CD4-positive, alpha-beta T cell treated with Interleukin-21 for 1 hour (primary cell): Measurements from ENCODE around the gene SERPINA9.

Experiments used
- DNase-seq: peaks from one replicate; pipeline ENCODE4 v3.0.0-alpha.2; 2020

SERPINA9 gene

DNA sequence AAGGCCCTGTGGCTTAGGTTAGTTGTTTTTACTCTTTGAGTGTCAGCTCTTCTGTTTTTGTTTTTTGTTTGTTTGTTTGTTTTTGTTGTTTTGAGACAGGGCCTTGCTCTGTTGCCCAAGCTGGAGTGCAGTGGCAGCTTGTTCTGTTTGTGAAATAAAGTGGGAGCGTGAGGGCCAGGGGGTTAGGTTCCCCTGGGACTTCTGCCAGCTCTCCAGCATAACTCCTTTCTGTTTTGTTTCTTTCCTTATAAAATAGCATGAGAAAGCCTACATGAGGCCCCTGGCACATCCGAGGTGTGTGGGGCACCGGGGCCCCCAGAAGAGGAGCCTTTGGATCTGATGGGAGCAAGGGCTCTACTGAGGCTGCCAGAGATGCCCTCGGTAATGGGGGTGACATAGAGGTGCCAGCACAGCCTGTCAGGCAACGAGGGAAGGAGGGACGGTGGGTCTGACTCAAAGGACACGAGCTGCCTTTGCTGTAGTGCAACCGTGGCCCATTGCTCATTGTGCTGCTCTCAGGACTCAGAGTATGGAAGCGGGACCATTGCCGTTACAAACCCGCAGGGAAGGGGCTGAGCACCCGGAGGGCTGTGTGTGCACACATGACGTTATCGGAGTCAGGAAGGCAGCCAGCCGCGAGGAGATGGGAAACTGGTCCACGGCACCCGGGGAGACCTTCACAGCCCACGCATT lies 14.3 kb downstream of the SERPINA9 start:
- no peak for DNase-seq

DNA sequence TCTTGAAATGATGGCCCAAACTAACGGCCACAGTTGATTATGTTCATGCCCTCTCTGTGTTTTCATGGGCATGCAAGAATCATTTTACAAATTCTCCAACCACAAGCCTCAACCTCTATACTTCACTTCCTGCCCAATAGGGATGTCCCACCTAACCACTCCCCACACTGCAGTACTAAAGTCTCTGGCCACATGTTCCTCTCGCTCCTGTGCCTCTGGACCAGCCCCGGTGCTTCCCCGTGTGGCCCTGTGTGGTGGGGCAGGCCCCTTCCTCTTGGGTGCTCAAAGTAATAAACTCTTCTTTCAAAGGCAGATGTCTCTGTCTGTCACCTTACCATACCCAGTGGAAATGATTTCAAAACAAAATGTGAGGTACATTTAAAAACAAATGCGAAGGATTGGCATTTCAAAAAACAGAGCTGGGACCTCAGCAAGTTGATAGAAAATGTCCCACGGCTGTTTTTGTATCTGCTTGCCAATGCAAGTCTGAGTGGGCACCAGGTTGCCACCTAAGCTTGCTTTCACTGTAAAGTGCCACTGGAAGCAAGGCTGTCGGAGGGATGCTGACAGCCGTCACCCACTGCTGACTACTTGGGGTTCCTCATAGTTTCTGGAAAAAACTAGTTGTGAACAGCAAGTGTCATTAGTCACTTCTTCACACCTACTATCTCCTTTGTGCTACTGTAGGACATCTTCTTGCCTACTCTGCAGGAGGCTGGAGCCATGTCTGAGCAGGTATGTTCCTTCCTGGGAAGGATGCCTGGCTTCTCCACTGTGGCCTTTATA lies 15.2 kb downstream of the SERPINA9 start:
- no peak for DNase-seq

DNA sequence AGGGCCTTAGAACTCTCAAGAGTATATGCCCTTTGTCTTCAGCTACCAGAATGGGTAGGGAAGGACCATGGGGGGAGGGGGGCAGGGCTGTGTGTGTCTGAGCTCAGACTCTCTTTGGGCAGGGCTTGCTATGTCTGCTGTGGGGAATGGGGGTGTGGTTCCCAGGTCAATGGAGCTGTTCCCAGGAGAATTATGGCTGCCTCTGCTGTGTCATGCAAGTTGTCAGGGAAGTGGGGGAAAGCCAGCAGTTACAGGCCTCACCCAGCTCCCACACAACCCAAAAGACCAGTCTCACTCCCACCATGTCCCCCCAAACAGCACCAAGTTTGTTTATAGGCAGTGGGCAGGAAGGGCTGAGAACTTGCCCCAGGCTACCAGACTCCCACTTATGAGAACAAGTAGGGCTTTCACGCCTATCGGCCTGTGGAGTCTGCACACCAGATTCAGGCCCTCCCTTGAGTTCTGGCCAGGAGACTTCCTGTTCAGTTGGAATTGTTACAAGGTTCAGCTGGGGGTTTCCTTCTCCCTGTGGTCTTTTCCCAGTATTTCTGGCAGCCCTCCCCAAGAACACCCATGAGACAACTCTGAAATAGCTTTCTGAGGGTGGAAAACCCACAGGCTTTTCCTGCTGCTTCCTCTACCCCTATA lies 17.3 kb downstream of the SERPINA9 start:
- DNase-seq, result no peak

DNA sequence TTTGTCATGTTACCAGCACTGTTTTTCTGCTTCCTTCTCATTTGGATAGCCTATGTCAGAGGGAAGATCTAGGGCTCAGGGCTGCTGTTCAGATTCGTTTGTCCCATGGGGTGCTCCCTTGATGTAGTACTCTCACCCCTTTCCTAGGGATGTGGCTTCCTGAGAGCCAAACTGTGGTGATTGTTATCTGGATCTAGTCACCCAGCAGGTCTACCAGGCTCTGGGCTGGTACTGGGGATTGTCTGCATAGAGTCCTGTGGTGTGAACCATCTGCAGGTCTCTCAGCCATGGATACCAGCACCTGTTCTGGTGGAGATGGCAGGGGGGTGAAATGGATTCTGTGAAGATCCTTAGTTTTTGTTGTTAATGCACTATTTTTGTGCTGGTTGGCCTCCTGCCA lies 17.9 kb downstream of the SERPINA9 start:
- no peak for DNase-seq

DNA sequence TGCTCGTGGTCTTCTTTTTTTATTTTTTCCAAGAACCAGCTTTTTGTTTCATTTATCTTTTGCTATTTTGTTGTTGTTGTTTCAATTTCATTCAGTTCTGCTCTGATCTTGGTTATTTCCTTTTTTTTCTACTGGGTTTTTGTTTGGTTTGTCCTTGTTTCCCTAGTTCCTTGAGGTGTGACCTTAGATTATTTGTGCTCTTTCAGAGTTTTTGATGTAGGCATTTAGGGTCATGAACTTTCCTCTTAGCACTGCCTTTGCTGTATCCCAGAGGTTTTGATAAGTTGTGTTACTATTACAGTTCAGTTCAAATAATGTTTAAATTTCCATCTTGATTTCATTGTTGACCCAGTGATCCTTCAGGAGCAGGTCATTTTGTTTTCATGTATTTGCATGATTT lies 20.1 kb downstream of the SERPINA9 start:
- DNase-seq, result no peak

DNA sequence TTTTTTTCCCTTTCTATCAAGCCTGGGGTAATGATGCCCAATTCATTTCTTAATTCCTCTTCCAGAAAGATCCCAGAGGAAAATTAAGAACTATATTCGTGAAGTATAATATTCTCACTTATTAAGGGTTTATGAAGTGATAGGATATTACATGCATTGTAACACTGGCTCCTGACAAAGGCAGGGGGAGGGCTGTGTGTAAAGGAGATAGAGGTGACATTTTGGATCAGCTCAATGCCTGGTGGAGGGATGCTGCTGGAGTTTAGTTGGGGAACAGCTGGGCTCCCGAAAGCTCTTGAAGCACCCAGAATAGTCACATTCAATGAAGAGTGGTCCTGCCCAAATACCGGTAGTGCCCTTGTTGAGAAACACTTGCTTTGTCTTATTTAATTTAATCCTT lies 24.2 kb downstream of the SERPINA9 start:
- DNase-seq, result no peak

DNA sequence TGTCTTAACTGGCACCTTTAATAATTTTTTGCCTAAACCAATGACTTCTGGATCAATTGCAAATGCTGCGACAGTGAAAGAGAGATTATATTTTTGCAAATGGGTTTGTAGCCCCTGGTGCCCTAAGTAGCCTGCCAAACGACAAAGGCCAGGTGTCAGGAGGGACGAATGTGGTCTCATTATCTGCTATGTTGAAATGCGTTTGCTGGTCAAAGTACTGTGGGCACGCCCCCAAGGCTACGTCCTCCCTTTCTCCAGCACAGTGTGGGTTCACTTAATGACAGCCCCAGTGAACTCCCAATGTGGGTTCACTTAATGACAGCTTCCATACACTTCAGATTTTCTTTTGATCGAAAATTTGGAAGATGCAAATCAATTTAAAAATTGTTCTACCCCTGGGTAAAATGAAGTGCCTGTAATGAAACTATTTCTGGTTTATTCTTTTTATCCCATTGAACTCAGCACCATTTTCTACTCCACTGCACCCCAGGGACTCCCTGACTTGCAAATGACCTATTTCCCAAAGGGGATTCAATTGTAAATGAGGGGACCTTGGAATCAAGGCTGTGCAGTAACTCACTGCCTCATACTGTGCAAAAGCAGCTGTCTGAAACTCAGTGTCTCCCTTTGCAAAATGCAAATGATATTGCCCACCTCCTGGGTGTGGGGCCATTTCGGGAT lies 24.8 kb downstream of the SERPINA9 start:
- DNase-seq, result no peak

DNA sequence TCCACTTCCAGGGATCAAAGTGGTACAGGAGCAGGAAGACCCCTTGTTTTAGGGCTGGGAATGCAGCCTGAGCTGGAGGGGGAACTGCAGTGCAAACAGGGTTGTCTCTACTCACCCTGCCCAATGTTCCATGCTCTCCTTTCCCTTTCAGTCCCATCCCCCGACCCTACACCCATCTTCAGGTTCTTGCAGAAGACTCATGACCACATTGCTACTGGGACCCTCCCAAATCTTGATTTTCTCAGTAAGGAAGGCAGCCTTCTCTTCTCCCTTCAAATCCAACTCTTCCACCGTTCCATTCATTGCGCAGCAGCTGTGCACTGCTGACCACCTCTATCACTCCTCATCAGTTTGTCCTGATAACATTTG lies 25.3 kb downstream of the SERPINA9 start:
- no peak for DNase-seq

DNA sequence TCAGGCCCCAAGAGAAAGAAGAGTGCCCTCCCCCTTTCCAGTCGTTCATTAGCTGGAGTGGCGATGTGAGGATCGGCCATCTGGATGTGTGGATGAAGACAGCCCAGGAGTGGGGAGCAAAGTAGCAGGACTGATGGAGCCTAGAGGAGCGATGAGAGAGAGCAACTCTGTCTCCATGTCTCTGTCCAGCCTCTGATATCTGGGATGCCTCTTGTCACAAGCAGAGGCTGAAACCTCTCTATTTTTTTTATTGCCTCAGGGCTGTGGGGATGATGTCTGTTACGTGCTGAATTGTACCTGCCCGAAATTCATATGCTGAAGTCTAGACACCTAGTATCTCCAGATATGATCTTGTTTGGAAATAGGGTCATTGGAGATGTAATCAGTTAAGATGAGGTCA lies 26.1 kb downstream of the SERPINA9 start:
- no peak for DNase-seq

DNA sequence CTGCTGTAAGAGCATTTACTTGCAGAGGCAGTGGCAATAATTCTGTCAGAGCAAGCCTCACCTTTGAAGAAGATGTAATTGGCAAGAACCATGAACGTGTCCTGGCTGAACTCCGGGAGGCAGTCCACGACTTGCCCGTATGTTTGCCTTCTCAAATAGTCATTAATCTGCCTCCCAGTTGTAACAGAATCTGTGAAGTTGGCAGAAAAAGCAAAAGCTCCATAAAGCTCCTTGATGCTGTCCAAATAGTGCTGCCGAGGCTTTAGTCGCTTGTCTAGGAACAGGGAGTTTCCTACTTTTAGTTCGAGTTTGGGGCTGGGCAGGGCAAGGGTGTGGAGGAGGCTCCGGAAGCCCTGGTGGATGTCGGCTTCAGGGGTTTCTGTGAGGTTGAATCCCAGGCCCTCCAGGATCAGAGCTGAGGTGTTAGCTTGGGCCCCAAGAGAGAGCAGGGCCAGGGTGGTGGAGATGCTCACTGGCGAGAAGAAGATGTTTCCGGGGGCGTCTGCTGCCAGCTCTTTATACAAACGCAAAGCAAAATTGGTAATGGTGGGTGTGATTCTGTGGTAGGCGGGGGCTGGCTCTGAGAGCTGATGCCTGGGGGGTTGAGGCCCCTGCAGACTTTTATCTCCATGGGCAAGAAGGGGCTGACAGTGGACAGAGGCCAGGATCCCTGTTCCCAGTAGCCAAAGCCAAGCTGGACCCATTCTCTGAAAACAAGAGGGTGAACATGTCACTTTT lies 27.8 kb downstream of the SERPINA9 start:
- DNase-seq, result no peak

DNA sequence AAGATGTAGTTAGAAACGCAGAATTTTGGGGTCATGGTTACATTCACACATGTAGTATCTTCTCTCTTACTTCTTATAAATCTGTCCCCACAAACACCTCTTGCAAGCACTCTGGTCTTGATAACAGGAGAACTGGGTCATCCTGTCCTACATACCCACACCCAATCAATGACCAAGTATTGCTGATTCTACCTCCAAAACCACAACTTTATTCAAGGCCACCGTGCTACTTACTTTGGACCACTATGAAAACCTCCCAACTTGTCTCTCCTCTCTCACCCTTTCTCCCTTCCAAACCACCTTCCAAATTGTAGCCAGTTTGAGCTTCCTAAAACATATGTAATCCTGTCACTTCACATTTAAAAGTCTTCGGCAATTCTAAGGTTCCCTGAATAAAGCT lies 28.8 kb downstream of the SERPINA9 start:
- no peak for DNase-seq

DNA sequence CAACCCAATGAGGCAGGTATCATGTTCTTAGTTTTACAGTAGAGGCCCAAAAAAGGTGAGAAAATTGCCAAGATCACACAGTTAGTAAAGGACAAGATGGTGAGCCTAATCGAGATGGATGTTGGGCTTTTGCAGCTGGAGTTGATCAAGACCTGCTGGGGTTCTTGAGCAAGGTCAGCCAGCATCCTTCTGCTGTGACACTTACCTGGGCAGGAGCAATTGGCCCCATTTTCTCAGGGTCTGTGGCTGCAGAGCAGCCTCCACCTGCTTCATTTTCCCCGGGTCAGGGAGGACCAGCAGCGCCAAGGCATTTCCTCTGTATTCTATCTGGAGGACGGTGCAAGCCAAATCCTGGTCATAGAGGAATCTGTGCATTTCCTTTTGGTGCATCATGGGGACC lies 29.9 kb downstream of the SERPINA9 start:
- no peak for DNase-seq

DNA sequence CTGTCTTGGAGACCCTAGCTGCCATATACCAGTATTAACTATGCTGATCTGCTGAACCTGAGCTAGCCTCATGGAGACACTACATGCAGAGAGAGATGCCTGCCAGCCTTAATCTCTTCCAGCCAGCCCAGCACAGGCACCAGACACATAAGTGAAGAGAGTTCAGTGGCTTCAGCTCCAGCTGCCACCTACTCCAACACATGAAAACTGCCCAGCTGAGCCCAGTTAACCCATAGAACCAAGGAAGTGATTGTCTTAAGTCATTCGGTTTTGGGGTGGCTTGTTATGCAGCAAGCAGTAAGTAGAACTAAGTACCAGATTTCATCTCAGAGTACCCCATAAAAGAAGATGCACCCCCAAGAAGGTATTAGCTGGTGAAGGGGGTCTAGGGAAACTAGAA lies 31.0 kb downstream of the SERPINA9 start:
- no peak for DNase-seq

DNA sequence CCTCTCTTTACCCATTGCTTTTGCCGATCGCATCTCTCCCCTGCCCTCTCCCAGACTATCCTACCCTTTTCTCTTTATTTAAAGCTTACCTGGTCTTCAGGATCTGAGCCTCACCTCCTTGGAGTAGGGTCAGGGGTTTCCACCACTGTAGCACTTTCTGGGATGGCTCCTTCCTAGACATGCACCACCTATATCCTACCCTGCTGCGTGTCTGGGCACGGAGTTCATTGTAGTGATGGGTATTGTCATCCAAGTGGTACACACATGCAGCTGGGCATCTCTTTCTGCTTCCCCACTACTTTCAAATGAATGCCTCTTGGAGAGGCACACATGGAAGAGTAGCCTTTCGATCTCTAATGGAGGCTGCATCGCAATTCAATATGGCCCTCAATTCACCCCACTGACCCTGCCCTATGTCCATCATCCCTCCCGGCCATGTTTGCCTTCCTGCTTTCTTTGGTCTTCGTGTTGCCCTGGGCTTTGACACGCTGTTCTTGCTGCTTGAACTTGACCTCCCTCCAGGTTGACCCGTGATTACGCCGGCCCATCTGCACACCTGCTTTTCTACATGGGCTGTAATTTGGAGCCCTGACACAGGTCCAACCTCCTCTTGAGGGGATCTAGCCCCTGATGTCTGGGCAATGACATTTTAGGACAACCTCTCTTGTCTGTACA lies 34.3 kb downstream of the SERPINA9 start:
- DNase-seq, result no peak

DNA sequence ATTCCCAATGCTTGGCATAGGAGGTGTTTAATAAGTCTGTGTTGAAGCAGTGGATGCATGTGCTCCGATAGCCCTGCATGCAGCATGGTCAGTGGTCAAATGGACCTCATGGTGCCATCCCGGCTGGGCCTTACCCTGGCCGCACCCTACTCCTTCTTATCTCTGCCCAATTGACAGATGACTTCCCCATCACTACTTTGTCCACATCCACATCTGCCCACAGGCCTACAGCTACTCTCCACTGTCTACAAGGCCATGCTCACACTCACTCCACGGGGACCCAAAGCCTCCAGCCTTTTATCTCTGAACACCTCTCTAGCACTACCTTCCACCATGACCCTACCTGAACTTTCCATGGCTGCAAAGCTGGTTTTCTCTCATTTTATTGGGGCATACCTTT lies 34.9 kb downstream of the SERPINA9 start:
- DNase-seq, result no peak

DNA sequence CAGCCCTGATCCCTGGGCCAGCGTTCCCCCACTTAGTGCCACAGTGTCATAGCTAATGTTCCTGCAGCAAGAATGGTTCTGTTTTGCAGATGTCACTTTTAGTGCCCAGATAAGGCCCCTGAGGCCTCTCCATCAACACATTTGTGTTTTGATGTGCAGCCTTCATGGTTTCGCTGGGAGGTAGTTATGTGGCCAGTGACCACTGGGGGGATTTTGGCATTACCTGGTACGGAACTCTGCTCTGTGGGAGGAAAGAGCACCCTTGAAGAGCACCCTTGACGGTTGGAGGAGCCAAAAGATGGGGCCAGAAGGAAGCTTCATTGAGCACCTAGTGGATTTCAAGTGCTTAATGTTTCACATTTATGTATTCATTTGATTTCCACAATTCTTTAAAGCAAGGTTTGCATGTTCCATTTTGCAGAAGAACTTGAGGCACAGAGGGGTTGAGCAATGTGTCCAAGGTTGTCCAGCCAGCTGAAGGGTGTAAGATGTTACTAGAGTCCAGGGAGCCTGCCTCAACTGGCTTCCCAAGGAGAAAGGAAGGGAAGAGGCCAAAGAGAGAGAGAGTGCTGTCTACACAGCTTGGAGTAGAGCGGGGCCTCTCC lies 36.4 kb downstream of the SERPINA9 start:
- DNase-seq, result no peak

DNA sequence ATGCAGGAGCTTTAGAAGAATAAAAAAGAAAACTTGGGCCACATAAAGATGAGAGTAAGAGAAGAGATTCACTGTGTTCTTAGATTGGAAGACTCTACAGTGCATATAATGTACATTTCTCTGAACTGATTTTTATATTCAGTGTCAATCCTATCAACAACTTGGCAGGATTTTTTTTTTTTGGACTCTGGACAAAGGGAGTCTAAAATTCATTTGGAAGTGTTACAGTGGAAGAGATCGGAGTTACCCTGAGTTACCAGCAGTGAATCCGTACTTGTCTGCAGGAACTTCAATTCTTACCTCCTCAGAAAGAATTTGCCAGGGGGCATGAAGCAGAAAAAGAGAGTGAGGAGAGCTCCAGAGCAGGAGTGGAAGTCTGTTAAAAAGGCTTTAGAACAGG lies 47.4 kb downstream of the SERPINA9 start:
- DNase-seq, result no peak

DNA sequence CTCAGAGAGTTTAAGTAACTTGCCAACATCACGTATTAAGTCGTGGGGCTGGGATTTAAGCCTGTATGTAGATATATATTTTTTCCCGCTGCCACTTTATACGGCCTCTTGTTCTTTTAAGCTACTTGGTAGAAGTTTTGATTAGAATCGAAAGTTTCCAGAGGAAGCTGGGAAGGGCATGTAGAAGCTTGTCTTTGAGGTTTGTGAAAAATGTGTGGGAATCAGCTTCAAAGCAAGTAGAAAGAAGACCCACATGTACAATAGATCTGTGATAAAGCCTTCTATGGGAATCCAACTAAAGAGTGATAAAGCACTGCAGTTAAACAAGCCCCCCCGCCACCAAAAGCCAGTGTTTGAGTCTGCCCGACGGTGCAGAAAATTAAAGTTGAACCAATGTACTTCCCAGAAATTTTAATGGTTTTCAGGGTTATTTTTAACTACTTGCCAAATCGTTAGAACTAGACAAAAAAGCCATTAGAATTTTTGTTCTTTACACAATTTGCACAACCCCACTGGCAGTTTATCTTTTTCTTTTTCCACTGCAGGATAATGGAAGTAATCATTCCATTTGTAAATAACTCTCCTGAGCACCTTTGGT lies 48.9 kb downstream of the SERPINA9 start:
- no peak for DNase-seq

DNA sequence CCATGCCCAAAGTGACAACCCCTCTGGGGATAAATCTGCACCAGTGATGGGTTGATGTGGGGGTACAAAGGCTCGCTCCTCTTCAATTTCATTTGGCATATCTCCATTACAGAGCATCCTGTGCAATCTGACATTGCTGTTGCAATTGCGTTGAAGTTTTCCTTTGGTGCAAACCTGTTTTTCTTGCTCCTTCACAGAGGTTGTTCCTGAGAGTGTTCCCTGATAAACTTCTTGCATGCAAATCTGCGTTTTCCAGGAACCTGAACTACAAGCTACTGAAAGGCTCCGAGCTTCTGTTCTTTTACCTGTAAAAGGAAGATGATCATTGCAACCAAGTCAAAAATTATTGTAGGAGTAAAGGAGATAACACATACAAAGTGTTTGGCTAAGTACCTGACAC lies 49.5 kb downstream of the SERPINA9 start:
- no peak for DNase-seq

DNA sequence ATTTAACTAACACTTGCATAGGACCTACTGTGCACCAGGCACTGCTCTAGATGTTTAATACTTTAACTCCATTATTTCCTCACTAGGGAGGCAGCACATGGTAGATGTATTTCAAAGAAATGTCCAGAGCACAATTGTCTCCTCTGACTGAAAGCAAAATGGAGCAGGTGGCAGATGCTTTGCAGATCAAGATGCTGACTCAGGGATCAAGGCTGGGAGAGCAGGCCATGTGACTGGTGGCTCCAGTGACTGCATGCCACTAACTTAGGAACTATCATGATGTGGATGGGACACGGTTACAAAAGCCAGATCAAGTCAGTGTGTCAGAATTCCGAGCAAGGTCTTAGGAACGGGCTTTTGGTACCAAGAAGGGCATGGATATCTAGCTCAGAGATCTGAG lies 51.6 kb downstream of the SERPINA9 start:
- DNase-seq, result no peak

DNA sequence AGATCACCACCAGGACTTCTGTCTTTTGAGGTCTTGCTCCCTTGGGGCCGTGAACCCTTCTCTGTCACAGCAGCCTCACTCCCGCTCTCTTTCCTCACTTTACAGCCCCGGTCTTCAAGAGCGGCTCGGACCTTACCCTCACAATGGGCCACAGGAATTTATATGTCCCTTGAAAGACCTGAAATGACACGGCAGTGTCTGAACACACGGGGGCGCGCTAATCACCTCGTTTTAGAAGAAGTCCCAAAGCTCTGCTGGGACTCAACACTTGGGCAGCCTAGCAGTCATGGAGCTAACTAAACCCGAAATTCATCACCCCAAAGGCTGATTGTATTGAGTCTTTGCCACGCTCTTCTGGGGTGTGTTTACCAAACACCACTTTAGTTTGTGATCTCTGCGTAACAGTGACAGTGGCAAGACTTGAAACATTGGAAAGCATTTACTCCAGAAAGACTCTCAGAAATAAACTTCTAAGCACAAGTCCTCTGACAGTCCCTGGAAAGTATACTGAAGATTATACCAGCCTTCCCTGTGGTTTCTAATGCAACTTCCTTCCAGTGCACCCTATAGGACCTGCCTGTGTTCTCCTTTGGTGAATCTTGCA lies 52.4 kb downstream of the SERPINA9 start:
- DNase-seq, result peak; percentile 10
